HepG2 (cell line): ENCODE data around the gene FAM117A. TPM values are rescaled to one million over a fixed set of nuclear protein-coding genes. Genes with fewer than 3 reads are reported as not detected.

ENCODE experiments used
- ADNP ChIP-seq: sonication (generic); formaldehyde crosslinking; IDR thresholded peaks from 2 replicates; pipeline ENCODE4 v1.4.0; 2020; ENCODE audit warnings: missing genetic modification reagents
- ARNTL ChIP-seq: sonication (generic); formaldehyde crosslinking; IDR thresholded peaks from 2 replicates; pipeline ENCODE4 v1.4.0; 2020; ENCODE audit warnings: mild to moderate bottlenecking, missing genetic modification reagents
- ATF2 ChIP-seq: sonication (generic); formaldehyde crosslinking; IDR thresholded peaks from 2 replicates; pipeline ENCODE4 v1.4.0; 2020; ENCODE audit warnings: missing genetic modification reagents
- BRD4 ChIP-seq: sonication (generic); formaldehyde crosslinking; IDR thresholded peaks from 2 replicates; pipeline ENCODE4 v1.4.0; 2020; ENCODE audit warnings: missing genetic modification reagents
- CEBPG ChIP-seq: IDR thresholded peaks from 2 replicates; pipeline ENCODE4 v1.6.1; 2016
- HNRNPLL ChIP-seq: fragments of 200-400 bp; formaldehyde crosslinking; IDR thresholded peaks from 2 replicates; pipeline ENCODE4 v1.6.1; 2017; ENCODE audit warnings: mild to moderate bottlenecking, low read depth, low read length; ENCODE audit not compliant: poor library complexity, severe bottlenecking
- HOXA3 ChIP-seq: sonication (generic); formaldehyde crosslinking; IDR thresholded peaks from 2 replicates; pipeline ENCODE4 v1.5.0; 2020; ENCODE audit warnings: missing genetic modification reagents
- JUNB ChIP-seq: sonication (generic); formaldehyde crosslinking; IDR thresholded peaks from 2 replicates; pipeline ENCODE4 v1.8.0; 2022; ENCODE audit warnings: missing genetic modification reagents, mild to moderate bottlenecking, borderline replicate concordance
- KAT8 ChIP-seq: IDR thresholded peaks from 2 replicates; pipeline ENCODE4 v1.6.1; 2016; ENCODE audit warnings: missing genetic modification reagents, missing compliant biosample characterization
- KDM6A ChIP-seq: IDR thresholded peaks from 2 replicates; pipeline ENCODE4 v1.6.1; 2016; ENCODE audit warnings: low read depth
- MZF1 ChIP-seq: sonication (generic); formaldehyde crosslinking; IDR thresholded peaks from 2 replicates; pipeline ENCODE4 v1.8.1; 2023; ENCODE audit warnings: mild to moderate bottlenecking, missing genetic modification reagents, borderline replicate concordance
- NCOA1 ChIP-seq: sonication (generic); formaldehyde crosslinking; IDR thresholded peaks from 2 replicates; pipeline ENCODE4 v1.9.0; 2021; ENCODE audit warnings: missing genetic modification reagents
- NFKBIZ ChIP-seq: IDR thresholded peaks from 2 replicates; pipeline ENCODE4 v1.6.1; 2018; ENCODE audit warnings: missing genetic modification reagents, missing compliant biosample characterization
- RAD51 ChIP-seq: fragments of 450-650 bp; IDR thresholded peaks from 2 replicates; pipeline ENCODE4 v1.6.1; 2016; ENCODE audit warnings: borderline replicate concordance
- RFX3 ChIP-seq: IDR thresholded peaks from 2 replicates; pipeline ENCODE4 v1.6.1; 2016; ENCODE audit warnings: missing biosample characterization, missing genetic modification reagents
- SALL2 ChIP-seq: sonication (generic); formaldehyde crosslinking; IDR thresholded peaks from 2 replicates; pipeline ENCODE4 v1.8.1; 2023; ENCODE audit warnings: mild to moderate bottlenecking, missing genetic modification reagents, inconsistent platforms
- SNAPC2 ChIP-seq: sonication (generic); formaldehyde crosslinking; IDR thresholded peaks from 2 replicates; pipeline ENCODE4 v1.8.1; 2022; ENCODE audit warnings: mild to moderate bottlenecking, missing genetic modification reagents
- ZFP1 ChIP-seq: IDR thresholded peaks from 2 replicates; pipeline ENCODE4 v1.6.1; 2016
- ZFY ChIP-seq: sonication (generic); formaldehyde crosslinking; IDR thresholded peaks from 2 replicates; pipeline ENCODE4 v1.4.0; 2020; ENCODE audit warnings: missing genetic modification reagents
- ZHX1 ChIP-seq: sonication (generic); formaldehyde crosslinking; IDR thresholded peaks from 2 replicates; pipeline ENCODE4 v1.8.1; 2022; ENCODE audit warnings: low read depth, mild to moderate bottlenecking, missing genetic modification reagents
- ZNF326 ChIP-seq: sonication (generic); formaldehyde crosslinking; IDR thresholded peaks from 2 replicates; pipeline ENCODE4 v1.4.0; 2020; ENCODE audit warnings: missing genetic modification reagents, borderline replicate concordance
- ZNF335 ChIP-seq: sonication (generic); formaldehyde crosslinking; IDR thresholded peaks from 2 replicates; pipeline ENCODE4 v1.4.0; 2020; ENCODE audit warnings: missing genetic modification reagents
- ZNF484 ChIP-seq: sonication (generic); formaldehyde crosslinking; IDR thresholded peaks from 2 replicates; pipeline ENCODE4 v1.5.1; 2020; ENCODE audit warnings: mild to moderate bottlenecking, low read depth, missing genetic modification reagents, borderline replicate concordance
- ZNF550 ChIP-seq: sonication (generic); formaldehyde crosslinking; IDR thresholded peaks from 2 replicates; pipeline ENCODE4 v1.4.0; 2020; ENCODE audit warnings: mild to moderate bottlenecking, missing genetic modification reagents, borderline replicate concordance
- ZNF672 ChIP-seq: sonication (generic); formaldehyde crosslinking; IDR thresholded peaks from 2 replicates; pipeline ENCODE4 v1.8.1; 2022; ENCODE audit warnings: missing genetic modification reagents
- ZNF674 ChIP-seq: sonication (generic); formaldehyde crosslinking; IDR thresholded peaks from 2 replicates; pipeline ENCODE4 v1.5.0; 2020; ENCODE audit warnings: low read depth, mild to moderate bottlenecking, missing genetic modification reagents
- polyA plus RNA-seq, 8 experiments: library from polyadenylated mRNA; depleted of rRNA in 3 of 8; stranded (reverse) in 7 of 8; unstranded in 1 of 8; fragments of >200 nt; fragmentation: Illumina TruSeq in 4 of 8; extraction: Trizol in 4 of 8; gene quantifications; 2 replicates each; pipeline versions ENCODE4 v1.2.1 to v1.2.3, GENCODE V29; 2011 to 2016; ENCODE audit warnings: low read depth in 4 of 8, missing spikeins in 1 of 8, mixed read lengths in 1 of 8; ENCODE audit not compliant: insufficient read depth in 1 of 8
- total RNA-seq, 5 experiments: library from RNA; depleted of rRNA; stranded (reverse); fragments of >200 nt; fragmentation: Illumina TruSeq; extraction: Trizol; gene quantifications; 2 replicates each; pipeline ENCODE4 v1.2.3, GENCODE V29; 2016; ENCODE audit warnings: low read depth in 1 of 5
- TF ChIP-seq, protein P1 (sequence below): sonication (generic); formaldehyde crosslinking; IDR thresholded peaks from 2 replicates; pipeline ENCODE4 v1.5.0; 2020; ENCODE audit warnings: mild to moderate bottlenecking, missing genetic modification reagents

The FAM117A gene
- total and polyA plus RNA-seq, 2 of the 13 experiments (the other 11 are each of a cell fraction or from before 2014, with no cell fraction given): 12.1 to 19.8 TPM

DNA sequence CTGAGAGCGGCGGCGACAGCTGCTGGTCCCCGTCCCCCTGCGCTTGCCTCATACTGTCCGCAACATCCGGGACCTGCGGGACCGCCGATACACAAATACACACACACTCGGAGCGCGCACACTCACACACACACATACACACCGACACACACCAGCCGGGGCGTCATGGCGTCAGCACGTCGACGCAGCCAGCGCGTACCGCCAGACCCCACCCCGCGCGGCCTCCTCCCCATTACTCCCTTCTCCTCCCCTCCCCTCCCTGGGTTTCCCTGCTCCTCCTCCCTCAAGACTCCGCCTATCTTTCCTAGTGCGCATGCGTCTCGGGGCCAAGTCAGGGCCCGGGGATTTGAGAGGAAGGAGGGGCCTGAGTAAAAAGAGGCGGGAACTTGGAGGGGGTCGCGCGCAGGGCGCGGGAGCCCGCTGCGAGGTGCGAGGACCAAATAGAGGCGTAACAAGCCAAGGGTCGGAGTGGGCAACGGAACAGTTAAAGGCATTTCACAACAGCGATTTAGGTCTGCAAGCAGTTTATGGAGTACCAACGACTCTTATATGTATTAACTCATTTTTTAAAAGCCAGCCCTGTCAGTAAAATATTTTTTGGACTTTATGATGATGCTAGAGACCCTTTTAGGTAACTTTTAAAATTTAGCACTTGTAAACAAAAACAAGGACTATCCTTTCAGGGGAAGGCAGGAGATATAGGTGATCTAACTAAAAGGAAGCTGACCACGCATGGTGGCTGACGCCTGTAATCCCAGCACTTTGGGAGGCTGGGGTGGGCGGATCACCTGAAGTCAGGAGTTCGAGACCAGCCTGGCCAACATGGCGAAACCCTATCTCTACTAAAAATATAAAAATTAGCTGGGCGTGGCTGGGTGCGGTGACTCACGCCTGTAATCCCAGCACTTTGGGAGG is 85.7 kb downstream of the FAM117A start, which contains the start of gene SPOP (continued):
- TF ChIP-seq ZNF326 (CRISPR knock-in tag): no peak
- TF ChIP-seq ZNF335 (CRISPR knock-in tag): peak; percentile 89
- TF ChIP-seq, protein P1, sequence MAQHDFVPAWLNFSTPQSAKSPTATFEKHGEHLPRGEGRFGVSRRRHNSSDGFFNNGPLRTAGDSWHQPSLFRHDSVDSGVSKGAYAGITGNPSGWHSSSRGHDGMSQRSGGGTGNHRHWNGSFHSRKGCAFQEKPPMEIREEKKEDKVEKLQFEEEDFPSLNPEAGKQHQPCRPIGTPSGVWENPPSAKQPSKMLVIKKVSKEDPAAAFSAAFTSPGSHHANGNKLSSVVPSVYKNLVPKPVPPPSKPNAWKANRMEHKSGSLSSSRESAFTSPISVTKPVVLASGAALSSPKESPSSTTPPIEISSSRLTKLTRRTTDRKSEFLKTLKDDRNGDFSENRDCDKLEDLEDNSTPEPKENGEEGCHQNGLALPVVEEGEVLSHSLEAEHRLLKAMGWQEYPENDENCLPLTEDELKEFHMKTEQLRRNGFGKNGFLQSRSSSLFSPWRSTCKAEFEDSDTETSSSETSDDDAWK (CRISPR knock-in tag): no peak
- peak; percentile 88 for TF ChIP-seq SALL2 (CRISPR knock-in tag)
- 0 out of 2 replicates have a peak, but pooled peaks have one; percentile 70 for TF ChIP-seq ZNF550 (CRISPR knock-in tag)
- no peak for TF ChIP-seq RAD51
- TF ChIP-seq BRD4: peak; percentile 78; the same call in 1 of the 2 replicates
- TF ChIP-seq KAT8 (CRISPR knock-in tag): peak; percentile 78; the same call in 1 of the 2 replicates
- TF ChIP-seq CEBPG (CRISPR knock-in tag): peak; percentile 85
- TF ChIP-seq ZNF484 (CRISPR knock-in tag): no peak; the same call in 1 of the 2 replicates
- TF ChIP-seq ADNP (CRISPR knock-in tag): no peak
- peak; percentile 66 for TF ChIP-seq ZFY (CRISPR knock-in tag)
- TF ChIP-seq HOXA3 (CRISPR knock-in tag): peak; percentile 98
- TF ChIP-seq ZNF674: peak; percentile 82
- TF ChIP-seq NFKBIZ (CRISPR knock-in tag): peak; percentile 86
- TF ChIP-seq ZFP1 (CRISPR knock-in tag): peak; percentile 90
- 0 out of 2 replicates have a peak, but pooled peaks have one; percentile 47 for TF ChIP-seq NCOA1 (CRISPR knock-in tag)
- no peak; the same call in 1 of the 2 replicates for TF ChIP-seq KDM6A
- TF ChIP-seq HNRNPLL: peak; percentile 68
- peak; percentile 99 for TF ChIP-seq SNAPC2 (CRISPR knock-in tag)
- peak; percentile 84 for TF ChIP-seq JUNB
- TF ChIP-seq ATF2 (CRISPR knock-in tag): peak; percentile 92
- peak; percentile 87 for TF ChIP-seq ARNTL (CRISPR knock-in tag)
- TF ChIP-seq ZNF672 (CRISPR knock-in tag): no peak; the same call in 1 of the 2 replicates
- peak; percentile 92 for TF ChIP-seq ZHX1 (CRISPR knock-in tag)
- 0 out of 2 replicates have a peak, but pooled peaks have one; percentile 61 for TF ChIP-seq MZF1
- no peak for TF ChIP-seq RFX3 (CRISPR knock-in tag)
